B cell (primary cell): ENCODE results near the gene ATXN7L2. TPM values are rescaled to one million over a fixed set of nuclear protein-coding genes. Genes with fewer than 3 reads are reported as not detected.

Source experiments
- ATAC-seq: fragments of 200-7000 bp; cut with Tn5 transposase; one replicate; pipeline ENCODE4 v1.10.0; 2021; ENCODE audit warnings: low read depth, mild to moderate bottlenecking, moderate number of reproducible peaks, moderate library complexity
- CTCF ChIA-PET: fragments of 350-600 bp; sonication (Branson Sonifier 250); formaldehyde crosslinking; loops from one replicate; lab custom pipeline; 2021; ENCODE audit warnings: antibody characterized with exemption, inconsistent platforms; lab: Charles Lee
- POLR2A ChIA-PET: fragments of 350-600 bp; sonication (Branson Sonifier 250); formaldehyde crosslinking; loops from one replicate; lab custom pipeline; 2021; ENCODE audit warnings: antibody characterized with exemption; lab: Charles Lee
- DNase-seq: peaks from one replicate; pipeline ENCODE4 v3.0.0; 2013
- H2AFZ ChIP-seq: 2 replicates; pipeline ENCODE4 v1.6.1; 2012; ENCODE audit warnings: mild to moderate bottlenecking, low read depth, low read length; ENCODE audit not compliant: insufficient read depth, poor library complexity, severe bottlenecking
- H3K27ac ChIP-seq, 2 donors: 1 replicate in 1 of 2; 2 replicates in 1 of 2; pipeline ENCODE4 v1.5.1; 2012 to 2013; ENCODE audit warnings: low read length in 2 of 2, mild to moderate bottlenecking in 2 of 2, moderate library complexity in 1 of 2
- H3K27me3 ChIP-seq, 4 experiments: fragments of 200-600 bp in 1 of 4; sonication (generic) in 1 of 4; replicated peaks in 1 of 4; 1 replicate in 2 of 4; 2 replicates in 2 of 4; pipeline versions ENCODE4 v1.6.1 to v1.7.0; 2013 to 2016; ENCODE audit warnings: low read length in 3 of 4, mild to moderate bottlenecking in 2 of 4, mixed read lengths in 1 of 4, moderate library complexity in 1 of 4; ENCODE audit not compliant: insufficient read depth in 4 of 4, control insufficient read depth in 3 of 4; ENCODE audit errors: control extremely low read depth in 1 of 4
- H3K36me3 ChIP-seq, 2 experiments: replicated peaks in 1 of 2; 1 replicate in 1 of 2; 2 replicates in 1 of 2; pipeline versions ENCODE4 v1.6.1 to v1.7.1; 2013; ENCODE audit warnings: low read length in 1 of 2; ENCODE audit not compliant: insufficient read depth in 2 of 2, control insufficient read depth in 1 of 2; ENCODE audit errors: control extremely low read depth in 1 of 2, extremely low read depth in 1 of 2
- H3K4me1 ChIP-seq, 2 donors: fragments of 200-600 bp in 1 of 2; sonication (generic) in 1 of 2; 1 replicate in 1 of 2; 2 replicates in 1 of 2; pipeline versions ENCODE4 v1.5.1 to v1.6.1; 2013 to 2017; ENCODE audit warnings: low read length in 2 of 2; ENCODE audit not compliant: control insufficient read depth in 2 of 2, insufficient read depth in 2 of 2
- H3K4me2 ChIP-seq: replicated peaks from 2 replicates; pipeline ENCODE3; 2012; ENCODE audit warnings: mild to moderate bottlenecking, low read depth, low read length; ENCODE audit not compliant: poor library complexity, severe bottlenecking
- H3K4me3 ChIP-seq, 5 experiments: fragments of 200-600 bp in 1 of 5; sonication (generic) in 1 of 5; 1 replicate in 3 of 5; 2 replicates in 2 of 5; pipeline versions ENCODE4 v1.5.1 to v1.7.0; 2011 to 2016; ENCODE audit warnings: low read length in 4 of 5, mild to moderate bottlenecking in 4 of 5, low read depth in 2 of 5, control low read depth in 1 of 5, moderate library complexity in 1 of 5; ENCODE audit not compliant: insufficient read depth in 1 of 5; ENCODE audit errors: control extremely low read depth in 1 of 5, extremely low read depth in 1 of 5
- H3K79me2 ChIP-seq: fragments of 200-600 bp; sonication (generic); one replicate; pipeline ENCODE4 v1.6.0; 2016; ENCODE audit warnings: low read length; ENCODE audit not compliant: control insufficient read depth, insufficient read depth
- H3K9ac ChIP-seq: fragments of 200-600 bp; sonication (generic); 2 replicates; pipeline ENCODE4 v1.6.1; 2017; ENCODE audit warnings: mild to moderate bottlenecking, low read length, moderate library complexity
- H3K9me3 ChIP-seq, 3 donors: one replicate each; pipeline versions ENCODE4 v1.6.1 to v1.7.1; 2013; ENCODE audit warnings: low read length in 2 of 3; ENCODE audit not compliant: control insufficient read depth in 2 of 3, insufficient read depth in 1 of 3; ENCODE audit errors: control extremely low read depth in 1 of 3
- H4K20me1 ChIP-seq: 2 replicates; pipeline ENCODE4 v1.6.0; 2012; ENCODE audit warnings: mild to moderate bottlenecking, low read length; ENCODE audit not compliant: insufficient read depth, control insufficient read depth, poor library complexity, severe bottlenecking
- H3K27ac Mint-ChIP-seq: one replicate; pipeline ENCODE4 v1.8.0; 2021; ENCODE audit warnings: mixed read lengths
- H3K27me3 Mint-ChIP-seq: one replicate; pipeline ENCODE4 v1.8.0; 2021; ENCODE audit warnings: mixed read lengths
- H3K4me1 Mint-ChIP-seq: one replicate; pipeline ENCODE4 v1.8.0; 2021; ENCODE audit warnings: mixed read lengths
- H3K4me3 Mint-ChIP-seq: one replicate; pipeline ENCODE4 v1.8.0; 2021; ENCODE audit warnings: mixed read lengths
- H3K9me3 Mint-ChIP-seq: one replicate; pipeline ENCODE4 v1.8.0; 2022; ENCODE audit warnings: mixed read lengths; ENCODE audit not compliant: insufficient read depth
- EZH2 ChIP-seq: IDR thresholded peaks from 2 replicates; pipeline ENCODE4 v1.6.1; 2012; ENCODE audit warnings: borderline replicate concordance, low read depth, mild to moderate bottlenecking, moderate library complexity, low read length; ENCODE audit not compliant: insufficient read depth, poor library complexity, severe bottlenecking
- WGBS: methylation state at CpG from one replicate; pipeline ENCODE4 v1.1.5; 2013; ENCODE audit warnings: missing lambda C conversion rate; ENCODE audit not compliant: insufficient coverage; 5-methylcytosine and 5-hydroxymethylcytosine counted together
- intact Hi-C: fragments of 100-400 bp; cut with micrococcal nuclease; formaldehyde crosslinking; loops from one replicate; pipeline ENCODE4 v1.10.0; 2022
- polyA plus RNA-seq: library from polyadenylated mRNA; depleted of rRNA; stranded (reverse); fragments of >200 nt; gene quantifications from 2 replicates; pipeline ENCODE4 v1.2.3, GENCODE V29; 2012
- total RNA-seq, 2 donors: library from RNA; stranded (reverse); fragments of 120-200 nt in 1 of 2; gene quantifications; 1 replicate in 1 of 2; 2 replicates in 1 of 2; pipeline versions ENCODE4 v1.2.3 to v1.2.4, GENCODE V29; 2013 to 2022
- TF ChIP-seq, protein P1 (sequence below): fragments of 200-600 bp; IDR thresholded peaks from one replicate; pipeline ENCODE4 v1.8.0; 2022; ENCODE audit warnings: antibody characterized with exemption, mild to moderate bottlenecking

The ATXN7L2 gene
- total and polyA plus RNA-seq, 2 donors (not counting 1 experiment from before 2014, with no cell fraction given) = 10.9 to 12.4 TPM

DNA sequence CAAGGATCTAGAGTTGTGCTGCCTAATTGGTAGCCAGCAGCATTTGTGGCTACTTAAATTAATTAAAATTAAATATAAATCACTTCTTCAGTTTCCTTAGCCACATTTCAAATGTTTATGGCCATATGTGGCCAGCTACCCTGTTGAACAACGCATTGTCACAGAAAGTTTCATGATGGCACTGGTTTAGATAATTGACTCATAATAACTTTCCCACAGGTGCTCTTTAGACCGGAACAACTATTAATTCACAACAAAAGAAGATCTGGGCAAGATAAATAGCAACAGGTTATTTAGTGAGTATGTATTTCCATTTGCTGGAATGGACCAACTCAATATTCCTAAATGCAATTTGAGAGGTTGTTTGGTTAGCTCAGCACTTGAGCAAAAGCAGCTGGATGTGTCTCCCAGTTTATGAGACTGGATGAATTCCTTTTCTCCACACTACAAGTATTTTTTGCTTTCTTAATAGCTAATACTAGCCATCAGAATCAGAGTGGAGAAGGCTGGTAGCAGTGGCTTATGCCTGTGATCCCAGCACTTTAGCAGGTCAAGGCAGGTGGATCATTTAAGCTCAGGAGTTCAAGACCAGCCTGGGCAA lies 29.5 kb downstream of the ATXN7L2 start:
- Histone ChIP-seq H3K9ac (no peak overlapping the region), H3K27me3 (peaks cover 0 to 14% (median 5%) of the 10 kb centered on the region in 4 experiments), H3K4me3 (no peak overlapping the region), H4K20me1 (no peaks in the 10 kb centered on the region), H3K4me2 (no peak overlapping the region), H2AFZ (no peak overlapping the region), H3K79me2 (no peaks in the 10 kb centered on the region), H3K27ac (no peak overlapping the region), H3K4me1 (peaks cover 11 to 15% of the 10 kb centered on the region in 2 donors), H3K9me3 (no peaks in the 10 kb centered on the region), H3K36me3 (no peaks in the 10 kb centered on the region)
- DNase-seq (no peak), ATAC-seq (no peak)
- Mint-ChIP-seq H3K4me3 (no peak overlapping the region), H3K27ac (no peak overlapping the region), H3K4me1 (peaks cover 17% of the 10 kb centered on the region), H3K27me3 (peaks cover 40% of the 10 kb centered on the region), H3K9me3 (no peaks in the 10 kb centered on the region)
- TF ChIP-seq, protein P1, sequence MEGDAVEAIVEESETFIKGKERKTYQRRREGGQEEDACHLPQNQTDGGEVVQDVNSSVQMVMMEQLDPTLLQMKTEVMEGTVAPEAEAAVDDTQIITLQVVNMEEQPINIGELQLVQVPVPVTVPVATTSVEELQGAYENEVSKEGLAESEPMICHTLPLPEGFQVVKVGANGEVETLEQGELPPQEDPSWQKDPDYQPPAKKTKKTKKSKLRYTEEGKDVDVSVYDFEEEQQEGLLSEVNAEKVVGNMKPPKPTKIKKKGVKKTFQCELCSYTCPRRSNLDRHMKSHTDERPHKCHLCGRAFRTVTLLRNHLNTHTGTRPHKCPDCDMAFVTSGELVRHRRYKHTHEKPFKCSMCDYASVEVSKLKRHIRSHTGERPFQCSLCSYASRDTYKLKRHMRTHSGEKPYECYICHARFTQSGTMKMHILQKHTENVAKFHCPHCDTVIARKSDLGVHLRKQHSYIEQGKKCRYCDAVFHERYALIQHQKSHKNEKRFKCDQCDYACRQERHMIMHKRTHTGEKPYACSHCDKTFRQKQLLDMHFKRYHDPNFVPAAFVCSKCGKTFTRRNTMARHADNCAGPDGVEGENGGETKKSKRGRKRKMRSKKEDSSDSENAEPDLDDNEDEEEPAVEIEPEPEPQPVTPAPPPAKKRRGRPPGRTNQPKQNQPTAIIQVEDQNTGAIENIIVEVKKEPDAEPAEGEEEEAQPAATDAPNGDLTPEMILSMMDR = no peak
- ChIA-PET CTCF (interaction anchor here (1.3 to 37.9 kb wide), 3 partner anchors 19 to 23 kb away, joined by 4 to 926 read pairs (median 30); partner anchors contain the start of genes CYB561D1 and GPR61), POLR2A (no interaction called here)
- intact Hi-C loops = no loop called here
- WGBS = 80% methylated on average over 1 of the region's 2 CpGs

DNA sequence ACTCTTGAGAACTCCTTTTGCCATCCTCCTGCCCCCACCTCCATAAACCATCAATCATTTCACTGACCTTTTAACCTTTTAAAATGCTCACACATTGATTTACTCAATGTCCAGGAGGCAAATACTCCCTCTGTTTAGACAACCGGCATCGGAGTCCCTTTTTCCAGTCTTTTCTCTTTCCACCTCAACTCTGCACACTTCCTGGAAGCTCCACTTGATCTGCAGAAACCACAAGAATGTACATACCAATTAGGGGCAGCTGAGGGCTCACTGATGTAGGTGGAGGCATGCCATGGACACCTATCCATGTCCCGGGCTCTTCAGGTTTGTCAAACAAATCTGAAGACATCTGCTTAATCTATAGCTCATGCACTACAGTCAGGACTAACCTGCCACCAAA lies 31.1 kb downstream of the ATXN7L2 start:
- H3K9me3 Mint-ChIP-seq = no peaks in the 10 kb centered on the region
- intact Hi-C loops = no loop called here
- ChIA-PET CTCF (interaction anchor here (1.1 to 37.9 kb wide), 5 partner anchors 13 to 55 kb away, joined by 3 to 926 read pairs (median 6); partner anchors contain the start of gene GPR61), POLR2A (no interaction called here)
- H3K79me2 ChIP-seq = no peaks in the 10 kb centered on the region
- peaks cover 29% of the 10 kb centered on the region for H3K27me3 Mint-ChIP-seq
- peaks cover 6% of the 10 kb centered on the region for H3K4me1 Mint-ChIP-seq
- DNase-seq (no peak), ATAC-seq (no peak)
- no peaks in the 10 kb centered on the region for H3K36me3 ChIP-seq
- WGBS = 100% methylated on average over 3 of the region's 3 CpGs
- H3K4me2 ChIP-seq = no peak overlapping the region
- H3K4me3 Mint-ChIP-seq = no peak overlapping the region
- no peak overlapping the region for H3K9ac ChIP-seq
- H3K27ac Mint-ChIP-seq = no peak overlapping the region
- peaks cover 6% of the 10 kb centered on the region in 2 donors for H3K4me1 ChIP-seq
- H2AFZ ChIP-seq = no peak overlapping the region
- H3K4me3 ChIP-seq = no peak overlapping the region
- H3K27me3 ChIP-seq = peaks cover 0 to 11% (median 5%) of the 10 kb centered on the region in 4 experiments
- H4K20me1 ChIP-seq = no peaks in the 10 kb centered on the region
- H3K9me3 ChIP-seq = no peaks in the 10 kb centered on the region
- TF ChIP-seq, protein P1 = no peak
- no peak for TF ChIP-seq EZH2
- H3K27ac ChIP-seq = no peak overlapping the region
